Measurements from ENCODE around the gene TTC34.

TTC34 gene

GRCh38 chr1:2825487-2826189, 24.1 kb upstream of the TTC34 start:
- H3K9me3 ChIP-seq (replicated peaks; ENCODE audit: low read length): peaks cover 11% of the 10 kb centered on the region

GRCh38 chr1:2824999-2825398, 23.5 kb upstream of the TTC34 start:
- no peaks in the 10 kb centered on the region for H3K36me3 ChIP-seq (ENCODE audit: insufficient read depth, low read length)
- no peak overlapping the region for H3K4me2 ChIP-seq (ENCODE audit: low read length)
- no peak overlapping the region for H3K4me3 ChIP-seq (ENCODE audit: low read length)
- no peak overlapping the region for H3K9ac ChIP-seq (ENCODE audit: low read depth, low read length)
- no peaks in the 10 kb centered on the region for H3K27me3 ChIP-seq (ENCODE audit: control insufficient read depth, insufficient read depth, low read length)
- H3K9me3 ChIP-seq (replicated peaks; ENCODE audit: low read length): peaks cover 7% of the 10 kb centered on the region
- H3K4me1 ChIP-seq (ENCODE audit: control insufficient read depth, insufficient read depth, low read length): no peaks in the 10 kb centered on the region

More at GRCh38 chr1:2825487-2826189, 24.1 kb upstream of the TTC34 start:
- H3K9ac ChIP-seq (ENCODE audit: low read depth, low read length): no peak overlapping the region
- H3K27me3 ChIP-seq (ENCODE audit: control insufficient read depth, insufficient read depth, low read length): no peaks in the 10 kb centered on the region
- H3K4me3 ChIP-seq (ENCODE audit: low read length): no peak overlapping the region
- no peaks in the 10 kb centered on the region for H3K4me1 ChIP-seq (ENCODE audit: control insufficient read depth, insufficient read depth, low read length)
- no peaks in the 10 kb centered on the region for H3K36me3 ChIP-seq (ENCODE audit: insufficient read depth, low read length)
- H3K4me2 ChIP-seq (ENCODE audit: low read length): no peak overlapping the region

GRCh38 chr1:2823921-2824610, 22.6 kb upstream of the TTC34 start:
- H3K27me3 ChIP-seq (ENCODE audit: control insufficient read depth, insufficient read depth, low read length): no peaks in the 10 kb centered on the region
- H3K36me3 ChIP-seq (ENCODE audit: insufficient read depth, low read length): no peaks in the 10 kb centered on the region
- H3K9me3 ChIP-seq (replicated peaks; ENCODE audit: low read length): peaks cover 10% of the 10 kb centered on the region
- no peak overlapping the region for H3K9ac ChIP-seq (ENCODE audit: low read depth, low read length)
- no peak overlapping the region for H3K4me3 ChIP-seq (ENCODE audit: low read length)
- H3K4me1 ChIP-seq (ENCODE audit: control insufficient read depth, insufficient read depth, low read length): no peaks in the 10 kb centered on the region
- no peak overlapping the region for H3K4me2 ChIP-seq (ENCODE audit: low read length)

GRCh38 chr1:2822621-2823145, 21.2 kb upstream of the TTC34 start:
- no peak overlapping the region for H3K4me2 ChIP-seq (ENCODE audit: low read length)
- H3K27me3 ChIP-seq (ENCODE audit: control insufficient read depth, insufficient read depth, low read length): no peaks in the 10 kb centered on the region

GRCh38 chr1:2821966-2822620, 20.6 kb upstream of the TTC34 start:
- Histone ChIP-seq H3K9me3 (replicated peaks; ENCODE audit: low read length) (peaks cover 17% of the 10 kb centered on the region), H3K9ac (ENCODE audit: low read depth, low read length) (no peak overlapping the region), H3K4me2 (ENCODE audit: low read length) (no peak overlapping the region), H3K4me3 (ENCODE audit: low read length) (no peak overlapping the region), H3K4me1 (ENCODE audit: control insufficient read depth, insufficient read depth, low read length) (no peaks in the 10 kb centered on the region), H3K27me3 (ENCODE audit: control insufficient read depth, insufficient read depth, low read length) (no peaks in the 10 kb centered on the region), H3K36me3 (ENCODE audit: insufficient read depth, low read length) (no peaks in the 10 kb centered on the region)

More at GRCh38 chr1:2822621-2823145, 21.2 kb upstream of the TTC34 start:
- no peaks in the 10 kb centered on the region for H3K4me1 ChIP-seq (ENCODE audit: control insufficient read depth, insufficient read depth, low read length)
- peaks cover 18% of the 10 kb centered on the region for H3K9me3 ChIP-seq (replicated peaks; ENCODE audit: low read length)
- H3K9ac ChIP-seq (ENCODE audit: low read depth, low read length): no peak overlapping the region
- no peak overlapping the region for H3K4me3 ChIP-seq (ENCODE audit: low read length)
- no peaks in the 10 kb centered on the region for H3K36me3 ChIP-seq (ENCODE audit: insufficient read depth, low read length)

- H3K4me3 ChIP-seq (ENCODE audit: low read length): no peak overlapping the region
- H3K9ac ChIP-seq (ENCODE audit: low read depth, low read length): no peak overlapping the region
- H3K27me3 ChIP-seq (ENCODE audit: control insufficient read depth, insufficient read depth, low read length): no peaks in the 10 kb centered on the region
- peaks cover 11% of the 10 kb centered on the region for H3K9me3 ChIP-seq (replicated peaks; ENCODE audit: low read length)
- no peaks in the 10 kb centered on the region for H3K36me3 ChIP-seq (ENCODE audit: insufficient read depth, low read length)
- H3K4me1 ChIP-seq (ENCODE audit: control insufficient read depth, insufficient read depth, low read length): no peaks in the 10 kb centered on the region
- no peak overlapping the region for H3K4me2 ChIP-seq (ENCODE audit: low read length)
Observed at GRCh38 chr1:2821373-2821955, 20.0 kb upstream of the TTC34 start.

- Histone ChIP-seq H3K27me3 (ENCODE audit: control insufficient read depth, insufficient read depth, low read length) (no peaks in the 10 kb centered on the region), H3K4me1 (ENCODE audit: control insufficient read depth, insufficient read depth, low read length) (no peaks in the 10 kb centered on the region), H3K9me3 (replicated peaks; ENCODE audit: low read length) (peaks cover 11% of the 10 kb centered on the region), H3K9ac (ENCODE audit: low read depth, low read length) (no peak overlapping the region), H3K4me3 (ENCODE audit: low read length) (no peak overlapping the region), H3K4me2 (ENCODE audit: low read length) (no peak overlapping the region), H3K36me3 (ENCODE audit: insufficient read depth, low read length) (no peaks in the 10 kb centered on the region)
Observed at GRCh38 chr1:2820731-2821372, 19.4 kb upstream of the TTC34 start.

GRCh38 chr1:2819831-2820730, 18.6 kb upstream of the TTC34 start:
- H3K4me1 ChIP-seq (ENCODE audit: control insufficient read depth, insufficient read depth, low read length): no peaks in the 10 kb centered on the region
- H3K4me3 ChIP-seq (ENCODE audit: low read length): no peak overlapping the region
- H3K4me2 ChIP-seq (ENCODE audit: low read length): no peak overlapping the region
- no peak overlapping the region for H3K9ac ChIP-seq (ENCODE audit: low read depth, low read length)
- H3K36me3 ChIP-seq (ENCODE audit: insufficient read depth, low read length): no peaks in the 10 kb centered on the region
- H3K27me3 ChIP-seq (ENCODE audit: control insufficient read depth, insufficient read depth, low read length): no peaks in the 10 kb centered on the region
- H3K9me3 ChIP-seq (replicated peaks; ENCODE audit: low read length): peaks cover 11% of the 10 kb centered on the region

GRCh38 chr1:2819429-2819828, 17.9 kb upstream of the TTC34 start:
- H3K4me2 ChIP-seq (ENCODE audit: low read length): no peak overlapping the region
- H3K4me1 ChIP-seq (ENCODE audit: control insufficient read depth, insufficient read depth, low read length): no peaks in the 10 kb centered on the region
- H3K9ac ChIP-seq (ENCODE audit: low read depth, low read length): no peak overlapping the region
- peaks cover 11% of the 10 kb centered on the region for H3K9me3 ChIP-seq (replicated peaks; ENCODE audit: low read length)
- no peak overlapping the region for H3K4me3 ChIP-seq (ENCODE audit: low read length)
- no peaks in the 10 kb centered on the region for H3K36me3 ChIP-seq (ENCODE audit: insufficient read depth, low read length)
- no peaks in the 10 kb centered on the region for H3K27me3 ChIP-seq (ENCODE audit: control insufficient read depth, insufficient read depth, low read length)

GRCh38 chr1:2817784-2818564, 16.5 kb upstream of the TTC34 start:
- peaks cover 11% of the 10 kb centered on the region for H3K9me3 ChIP-seq (replicated peaks; ENCODE audit: low read length)
- no peaks in the 10 kb centered on the region for H3K36me3 ChIP-seq (ENCODE audit: insufficient read depth, low read length)
- no peaks in the 10 kb centered on the region for H3K4me1 ChIP-seq (ENCODE audit: control insufficient read depth, insufficient read depth, low read length)
- H3K9ac ChIP-seq (ENCODE audit: low read depth, low read length): no peak overlapping the region
- H3K4me2 ChIP-seq (ENCODE audit: low read length): no peak overlapping the region
- H3K4me3 ChIP-seq (ENCODE audit: low read length): no peak overlapping the region
- no peaks in the 10 kb centered on the region for H3K27me3 ChIP-seq (ENCODE audit: control insufficient read depth, insufficient read depth, low read length)

Measured in skeletal muscle satellite cell (primary cell).